H1 (cell line): ENCODE measurements around the gene MACROD1. TPM values are rescaled to one million over a fixed set of nuclear protein-coding genes. Genes with fewer than 3 reads are reported as not detected.
A peak's percentile ranks its signal among the peaks of the same experiment; 100 is the strongest.

Experiments
- CTCF ChIA-PET: fragments of 300-600 bp; sonication (Branson Sonifier 250); formaldehyde crosslinking; loops from one replicate; lab custom pipeline; 2021; ENCODE audit not compliant: partially characterized antibody; lab: Charles Lee
- POLR2A ChIA-PET: fragments of 300-600 bp; sonication (Branson Sonifier 250); formaldehyde crosslinking; loops from one replicate; lab custom pipeline; 2021; ENCODE audit warnings: inconsistent platforms; ENCODE audit not compliant: partially characterized antibody; lab: Charles Lee
- DNase-seq, 2 experiments: peaks; one replicate each; pipeline versions ENCODE4 v3.0.0 to v3.0.0-alpha.2; 2010 to 2022; ENCODE audit warnings: low spot score in 2 of 2, low read depth in 1 of 2, mixed read lengths in 1 of 2
- FAIRE-seq: peaks from 2 replicates; lab custom pipeline; 2011; peaks lifted over from hg19 to GRCh38; lab: Jason Lieb, UNC
- H2AFZ ChIP-seq: 2 replicates; pipeline ENCODE4 v1.8.1; 2012; ENCODE audit warnings: low read length, inconsistent platforms
- H2AK5ac ChIP-seq: 2 replicates; pipeline ENCODE4 v1.6.1; 2013; ENCODE audit warnings: low read depth, low read length
- H2BK120ac ChIP-seq: replicated peaks from 2 replicates; pipeline ENCODE3; 2013; ENCODE audit warnings: low read depth, low read length, inconsistent platforms
- H2BK12ac ChIP-seq: 2 replicates; pipeline ENCODE4 v1.6.1; 2013; ENCODE audit warnings: low read depth, low read length
- H2BK15ac ChIP-seq: 2 replicates; pipeline ENCODE4 v1.6.1; 2013; ENCODE audit warnings: low read length
- H2BK20ac ChIP-seq: 2 replicates; pipeline ENCODE4 v1.6.1; 2013; ENCODE audit warnings: low read length
- H2BK5ac ChIP-seq: 2 replicates; pipeline ENCODE4 v1.6.1; 2013; ENCODE audit warnings: low read depth, low read length
- H3K14ac ChIP-seq: 2 replicates; pipeline ENCODE4 v1.6.1; 2013; ENCODE audit warnings: inconsistent platforms; ENCODE audit not compliant: insufficient read length
- H3K18ac ChIP-seq: 2 replicates; pipeline ENCODE4 v1.6.1; 2013; ENCODE audit warnings: low read length; ENCODE audit errors: extremely low read depth
- H3K23ac ChIP-seq: 2 replicates; pipeline ENCODE4 v1.6.1; 2013; ENCODE audit warnings: inconsistent platforms; ENCODE audit not compliant: insufficient read length
- H3K23me2 ChIP-seq: 2 replicates; pipeline ENCODE4 v1.6.1; 2013; ENCODE audit warnings: low read depth, low read length
- H3K27ac ChIP-seq: 2 replicates; pipeline ENCODE4 v1.6.1; 2011; ENCODE audit warnings: low read depth, low read length, inconsistent platforms
- H3K27me3 ChIP-seq, 4 experiments: replicated peaks in 1 of 4; 1 replicate in 1 of 4; 2 replicates in 3 of 4; pipeline versions ENCODE4 v1.6.1 to v1.8.1; 2011 to 2013; ENCODE audit warnings: low read length in 3 of 4, mild to moderate bottlenecking in 3 of 4, inconsistent platforms in 2 of 4, mixed read lengths in 2 of 4, moderate library complexity in 1 of 4; ENCODE audit not compliant: control insufficient read depth in 3 of 4, insufficient read depth in 3 of 4; ENCODE audit errors: extremely low read depth in 1 of 4
- H3K36me3 ChIP-seq, 4 experiments: 2 replicates each; pipeline versions ENCODE4 v1.6.1 to v1.8.1; 2011 to 2013; ENCODE audit warnings: mild to moderate bottlenecking in 4 of 4, low read length in 3 of 4, moderate library complexity in 2 of 4, control low read depth in 1 of 4, inconsistent platforms in 1 of 4; ENCODE audit not compliant: insufficient read depth in 4 of 4, control insufficient read depth in 2 of 4
- H3K4ac ChIP-seq: replicated peaks from 2 replicates; pipeline ENCODE3; 2013; ENCODE audit warnings: low read length, low read depth, mixed read lengths, inconsistent platforms; ENCODE audit not compliant: insufficient read length
- H3K4me1 ChIP-seq, 4 experiments: replicated peaks in 1 of 4; 1 replicate in 1 of 4; 2 replicates in 3 of 4; pipeline versions ENCODE4 v1.6.1 to v1.8.1; 2011 to 2013; ENCODE audit warnings: low read length in 3 of 4, inconsistent platforms in 2 of 4, mixed read lengths in 1 of 4; ENCODE audit not compliant: insufficient read depth in 4 of 4, control insufficient read depth in 3 of 4
- H3K4me2 ChIP-seq, 2 experiments: 2 replicates each; pipeline versions ENCODE4 v1.6.1 to v1.8.1; 2011 to 2013; ENCODE audit warnings: low read depth in 2 of 2, low read length in 2 of 2, control low read depth in 1 of 2, inconsistent platforms in 1 of 2, mild to moderate bottlenecking in 1 of 2; ENCODE audit not compliant: insufficient read depth in 1 of 2
- H3K4me3 ChIP-seq, 4 experiments: fragments of 200-600, 300-600 bp in 1 of 4; sonication (generic), shearing (Covaris generic), sonication (Bioruptor Twin) in 1 of 4; 2 replicates each; pipeline versions ENCODE4 v1.5.1 to v1.8.1; 2011 to 2016; ENCODE audit warnings: low read length in 4 of 4, low read depth in 3 of 4, control low read depth in 2 of 4, inconsistent platforms in 2 of 4, mild to moderate bottlenecking in 2 of 4, mixed read lengths in 1 of 4, moderate library complexity in 1 of 4; ENCODE audit not compliant: insufficient read depth in 2 of 4; ENCODE audit errors: extremely low read depth in 1 of 4
- H3K56ac ChIP-seq: replicated peaks from 2 replicates; pipeline ENCODE3; 2013; ENCODE audit warnings: low read depth, mild to moderate bottlenecking, mixed read lengths, low read length, inconsistent platforms; ENCODE audit not compliant: insufficient read length
- H3K79me1 ChIP-seq: 2 replicates; pipeline ENCODE4 v1.6.1; 2013; ENCODE audit warnings: low read depth, low read length, control low read depth
- H3K79me2 ChIP-seq, 2 experiments: 2 replicates each; pipeline versions ENCODE4 v1.6.1 to v1.8.1; 2012 to 2013; ENCODE audit warnings: low read length in 2 of 2, mild to moderate bottlenecking in 2 of 2, inconsistent platforms in 1 of 2; ENCODE audit not compliant: insufficient read depth in 2 of 2, control insufficient read depth in 1 of 2
- H3K9ac ChIP-seq, 4 experiments: replicated peaks in 1 of 4; 1 replicate in 1 of 4; 2 replicates in 3 of 4; pipeline versions ENCODE4 v1.6.1 to v1.8.1; 2011 to 2013; ENCODE audit warnings: low read depth in 3 of 4, low read length in 3 of 4, control low read depth in 2 of 4, mild to moderate bottlenecking in 2 of 4, moderate library complexity in 2 of 4, inconsistent platforms in 1 of 4; ENCODE audit errors: extremely low read depth in 1 of 4
- H3K9me3 ChIP-seq, 2 experiments: 2 replicates each; pipeline versions ENCODE4 v1.6.1 to v1.8.1; 2012 to 2013; ENCODE audit warnings: mild to moderate bottlenecking in 2 of 2, moderate library complexity in 2 of 2, control low read depth in 1 of 2, inconsistent platforms in 1 of 2, low read depth in 1 of 2, low read length in 1 of 2, mixed read lengths in 1 of 2; ENCODE audit not compliant: insufficient read depth in 2 of 2
- H4K20me1 ChIP-seq, 2 experiments: replicated peaks in 1 of 2; 2 replicates each; pipeline versions ENCODE3 to v1.8.1; 2011 to 2013; ENCODE audit warnings: inconsistent platforms in 2 of 2, low read length in 2 of 2, mild to moderate bottlenecking in 1 of 2; ENCODE audit not compliant: insufficient read depth in 2 of 2, control insufficient read depth in 1 of 2
- H4K5ac ChIP-seq: 2 replicates; pipeline ENCODE4 v1.6.1; 2013; ENCODE audit warnings: low read length, low read depth, mixed read lengths, inconsistent platforms; ENCODE audit not compliant: insufficient read length
- H4K8ac ChIP-seq: 2 replicates; pipeline ENCODE4 v1.8.0; 2013; ENCODE audit warnings: mild to moderate bottlenecking, moderate library complexity, low read length, inconsistent platforms; ENCODE audit not compliant: insufficient read depth; ENCODE audit errors: extremely low read depth
- H4K91ac ChIP-seq: replicated peaks from 2 replicates; pipeline ENCODE3; 2013; ENCODE audit warnings: low read length, mixed read lengths, inconsistent platforms; ENCODE audit not compliant: insufficient read length
- ATF3 ChIP-seq: IDR thresholded peaks from 2 replicates; pipeline ENCODE4 v1.6.1; 2011; ENCODE audit warnings: low read depth, mild to moderate bottlenecking, low read length; ENCODE audit not compliant: insufficient read depth
- BCL11A ChIP-seq, 2 experiments: IDR thresholded peaks; one replicate each; pipeline ENCODE4 v1.6.1; 2011; ENCODE audit warnings: low read depth in 2 of 2, low read length in 2 of 2, mild to moderate bottlenecking in 2 of 2
- CBX5 ChIP-seq: fragments of 300-800, 300-1000 bp; sonication (generic); IDR thresholded peaks from 2 replicates; pipeline ENCODE4 v1.7.1; 2016; ENCODE audit warnings: antibody characterized with exemption, low read length, low read depth
- CEBPB ChIP-seq: IDR thresholded peaks from 2 replicates; pipeline ENCODE4 v1.6.1; 2012; ENCODE audit warnings: low read depth, low read length
- CHD2 ChIP-seq: IDR thresholded peaks from 2 replicates; pipeline ENCODE4 v1.6.1; 2012; ENCODE audit warnings: low read length, improper control_type of control experiment
- EP300 ChIP-seq, 2 experiments: IDR thresholded peaks; 1 replicate in 1 of 2; 2 replicates in 1 of 2; pipeline ENCODE4 v1.6.1; 2011 to 2012; ENCODE audit warnings: low read depth in 2 of 2, low read length in 2 of 2, mild to moderate bottlenecking in 2 of 2, borderline replicate concordance in 1 of 2, inconsistent platforms in 1 of 2, moderate library complexity in 1 of 2
- HDAC6 ChIP-seq: IDR thresholded peaks from one replicate; pipeline ENCODE4 v1.7.1; 2012; ENCODE audit warnings: low read depth, mild to moderate bottlenecking, inconsistent platforms, low read length, moderate library complexity
- NANOG ChIP-seq: IDR thresholded peaks from 2 replicates; pipeline ENCODE4 v1.6.1; 2011; ENCODE audit warnings: low read length, low read depth, mild to moderate bottlenecking, inconsistent platforms; ENCODE audit not compliant: insufficient read depth, poor library complexity, severe bottlenecking
- POU5F1 ChIP-seq: IDR thresholded peaks from 2 replicates; pipeline ENCODE4 v1.6.1; 2011; ENCODE audit warnings: low read depth, mild to moderate bottlenecking, low read length, moderate library complexity
- SUZ12 ChIP-seq: fragments of 200-600 bp; sonication (generic); IDR thresholded peaks from 2 replicates; pipeline ENCODE4 v1.6.1; 2012; ENCODE audit warnings: mild to moderate bottlenecking, inconsistent platforms, low read length, moderate library complexity, mixed read lengths
- TEAD4 ChIP-seq: IDR thresholded peaks from 2 replicates; pipeline ENCODE4 v1.6.1; 2012; ENCODE audit warnings: low read depth, low read length, inconsistent platforms, mixed read lengths
- USF2 ChIP-seq: IDR thresholded peaks from 2 replicates; pipeline ENCODE4 v1.6.1; 2011; ENCODE audit warnings: low read length, improper control_type of control experiment
- WGBS, 2 experiments: shearing (Covaris generic) in 1 of 2; methylation state at CpG; one replicate each; pipeline versions ENCODE4 v1.1.6 to v1.1.7; 2013 to 2015; ENCODE audit warnings: low lambda C conversion rate in 2 of 2, mixed read lengths in 2 of 2, inconsistent platforms in 1 of 2, low coverage in 1 of 2, missing lambda C conversion rate in 1 of 2; ENCODE audit not compliant: insufficient replicate concordance in 2 of 2, insufficient coverage in 1 of 2, insufficient read length in 1 of 2; ENCODE audit errors: extremely low coverage in 1 of 2, missing lambda C conversion rate in 1 of 2; 5-methylcytosine and 5-hydroxymethylcytosine counted together
- polyA plus RNA-seq, 7 experiments: library from polyadenylated mRNA; depleted of rRNA in 3 of 7; stranded (reverse) in 5 of 7; unstranded in 2 of 7; fragments of >200 nt in 5 of 7; fragments of 200-250 nt in 2 of 7; gene quantifications; 1 replicate in 5 of 7; 2 replicates in 1 of 7; 4 replicates in 1 of 7; pipeline versions ENCODE4 v1.2.1 to v1.2.3, GENCODE V29; 2011 to 2013; ENCODE audit warnings: missing spikeins in 2 of 7, mixed read lengths in 2 of 7
- total RNA-seq: library from RNA; stranded (reverse); fragmentation: NEBNext Ultra II Directional; extraction: Animal tissue kit (Norgen Biotek cat#: 25700); gene quantifications from 2 replicates; pipeline ENCODE4 v1.2.1, GENCODE V29; 2021

The MACROD1 gene
- total and polyA plus RNA-seq, 2 of the 8 experiments (the other 6 are each of a cell fraction or from before 2014, with no cell fraction given): 19.5 to 34.1 TPM

- FAIRE-seq (no peak), DNase-seq (no peak)
- Histone ChIP-seq H2BK15ac (no peak overlapping the region), H3K14ac (no peak overlapping the region), H3K18ac (no peak overlapping the region), H2BK120ac (no peak overlapping the region), H3K4ac (no peak overlapping the region), H3K4me2 (no peak overlapping the region), H4K20me1 (peaks cover 3 to 4% of the 10 kb centered on the region in 2 experiments), H4K91ac (no peak overlapping the region), H3K9ac (no peak overlapping the region), H2AFZ (no peak overlapping the region), H2BK12ac (0 out of 2 replicates have a peak overlapping the region, but pooled peaks have one; percentile 50), H3K4me1 (peaks cover 0 to 25% (median 18%) of the 10 kb centered on the region in 4 experiments; a peak in 6 of 7 replicates), H4K5ac (no peak overlapping the region), H4K8ac (no peak overlapping the region), H3K79me2 (no peaks in the 10 kb centered on the region), H3K23ac (no peak overlapping the region), H2BK5ac (no peak overlapping the region), H3K79me1 (no peaks in the 10 kb centered on the region), H2BK20ac (no peak overlapping the region), H2AK5ac (no peak overlapping the region; the same call in 1 of the 2 replicates), H3K27me3 (peaks cover 2 to 40% (median 24%) of the 10 kb centered on the region in 4 experiments; a peak in 6 of 7 replicates), H3K56ac (no peak overlapping the region), H3K4me3 (no peak overlapping the region), H3K23me2 (no peaks in the 10 kb centered on the region), H3K9me3 (no peaks in the 10 kb centered on the region), H3K27ac (no peak overlapping the region), H3K36me3 (no peaks in the 10 kb centered on the region)
- ChIA-PET CTCF (interaction anchor here (0.6 to 8.2 kb wide), 10 partner anchors 9 to 176 kb away, joined by 3 to 74 read pairs (median 4); no protein-coding TSS in a partner anchor), POLR2A (interaction anchor here (0.6 to 2.0 kb wide), 3 partner anchors 9 to 80 kb away, joined by 4 to 11 read pairs (median 5); no protein-coding TSS in a partner anchor)
- WGBS, 2 experiments: 87% methylated on average over 7 of the region's 7 CpGs; no CpG with 5 or more reads in 1 of the 2 experiments
- no peak for TF ChIP-seq HDAC6
- no peak for TF ChIP-seq EP300 (IDR thresholded peaks at IDR 0.05; ENCODE audit: borderline replicate concordance in 1 of 2, low read depth in 2 of 2, low read length in 2 of 2)
- no peak for TF ChIP-seq ATF3
- no peak for TF ChIP-seq SUZ12
- no peak for TF ChIP-seq CEBPB
- TF ChIP-seq TEAD4: no peak
- TF ChIP-seq USF2: no peak
- TF ChIP-seq CBX5: no peak
- no peak for TF ChIP-seq NANOG
- TF ChIP-seq CHD2: no peak
- TF ChIP-seq BCL11A (IDR thresholded peaks at IDR 0.05; ENCODE audit: low read depth in 2 of 2, low read length in 2 of 2): no peak
- TF ChIP-seq POU5F1: no peak
Observed at GRCh38 chr11:64017945-64018224, 148.0 kb downstream of the MACROD1 start.
